SK-N-SH treated with all-trans-retinoic acid at 6 μM for 48 hours (cell line): ENCODE results near the gene PRR5L.

Source experiments
- ATAC-seq: fragments of 200-7000 bp; cut with Tn5 transposase; 3 replicates; pipeline ENCODE4 v1.9.1; 2020; ENCODE audit warnings: mild to moderate bottlenecking, moderate library complexity
- ARNTL ChIP-seq: fragments of 450-650 bp; formaldehyde crosslinking; IDR thresholded peaks from 2 replicates; pipeline ENCODE4 v1.5.0; 2020; ENCODE audit warnings: low read depth, mild to moderate bottlenecking, moderate library complexity, borderline replicate concordance
- BACH2 ChIP-seq: fragments of 250-450 bp; sonication (Bioruptor Pico); IDR thresholded peaks from 2 replicates; pipeline ENCODE4 v1.9.0; 2021; ENCODE audit warnings: mild to moderate bottlenecking, borderline replicate concordance
- CSDC2 ChIP-seq: fragments of 250-450 bp; sonication (Bioruptor Pico); IDR thresholded peaks from 2 replicates; pipeline ENCODE4 v1.5.0; 2020; ENCODE audit warnings: mild to moderate bottlenecking, moderate library complexity
- GLIS3 ChIP-seq: fragments of 250-450 bp; sonication (Bioruptor Pico); IDR thresholded peaks from 2 replicates; pipeline ENCODE4 v1.5.0; 2020; ENCODE audit warnings: mild to moderate bottlenecking, moderate library complexity
- ISL1 ChIP-seq: fragments of 250-450 bp; sonication (Bioruptor Pico); IDR thresholded peaks from 2 replicates; pipeline ENCODE4 v2.1.2; 2022; ENCODE audit warnings: mild to moderate bottlenecking, moderate library complexity
- OSR1 ChIP-seq: fragments of 250-450 bp; sonication (Bioruptor Pico); IDR thresholded peaks from 2 replicates; pipeline ENCODE4 v1.8.0; 2022; ENCODE audit warnings: moderate library complexity, mild to moderate bottlenecking, inconsistent platforms
- PPARA ChIP-seq: fragments of 250-450 bp; sonication (Bioruptor Pico); IDR thresholded peaks from 2 replicates; pipeline ENCODE4 v1.5.0; 2020; ENCODE audit warnings: mild to moderate bottlenecking, borderline replicate concordance
- RARB ChIP-seq: fragments of 250-450 bp; sonication (Bioruptor Pico); IDR thresholded peaks from 2 replicates; pipeline ENCODE4 v1.8.0; 2021; ENCODE audit warnings: mild to moderate bottlenecking, moderate library complexity
- SNAI2 ChIP-seq: fragments of 250-450 bp; sonication (Bioruptor Pico); IDR thresholded peaks from 2 replicates; pipeline ENCODE4 v1.5.0; 2020; ENCODE audit warnings: mild to moderate bottlenecking, moderate library complexity
- TCF4 ChIP-seq: fragments of 250-450 bp; sonication (Bioruptor Pico); IDR thresholded peaks from 2 replicates; pipeline ENCODE4 v1.8.0; 2021; ENCODE audit warnings: mild to moderate bottlenecking, moderate library complexity, borderline replicate concordance
- TOX ChIP-seq: fragments of 250-450 bp; sonication (Bioruptor Pico); IDR thresholded peaks from 2 replicates; pipeline ENCODE4 v1.8.0; 2021; ENCODE audit warnings: mild to moderate bottlenecking, moderate library complexity, borderline replicate concordance
- ZC3H10 ChIP-seq: fragments of 250-450 bp; sonication (Bioruptor Pico); IDR thresholded peaks from 2 replicates; pipeline ENCODE4 v1.5.1; 2021; ENCODE audit warnings: mild to moderate bottlenecking, moderate library complexity
- ZFP3 ChIP-seq: fragments of 250-450 bp; sonication (Bioruptor Pico); IDR thresholded peaks from 2 replicates; pipeline ENCODE4 v1.5.0; 2020; ENCODE audit warnings: mild to moderate bottlenecking, moderate library complexity
- ZFP30 ChIP-seq: fragments of 450-650 bp; formaldehyde crosslinking; IDR thresholded peaks from 2 replicates; pipeline ENCODE4 v1.5.0; 2022; ENCODE audit warnings: mild to moderate bottlenecking, moderate library complexity
- ZNF565 ChIP-seq: fragments of 450-650 bp; formaldehyde crosslinking; conservative IDR thresholded peaks from 2 replicates; pipeline ENCODE4 v1.5.0; 2020; ENCODE audit warnings: low read depth, mild to moderate bottlenecking, moderate library complexity
- ZNF70 ChIP-seq: fragments of 450-650 bp; formaldehyde crosslinking; IDR thresholded peaks from 2 replicates; pipeline ENCODE4 v1.5.0; 2020; ENCODE audit warnings: mild to moderate bottlenecking, moderate library complexity
- ZNF8 ChIP-seq: fragments of 450-650 bp; formaldehyde crosslinking; IDR thresholded peaks from 2 replicates; pipeline ENCODE4 v1.5.0; 2020; ENCODE audit warnings: mild to moderate bottlenecking, moderate library complexity
- TF ChIP-seq, protein P1 (sequence below): fragments of 250-450 bp; sonication (Bioruptor Pico); IDR thresholded peaks from 2 replicates; pipeline ENCODE4 v1.5.1; 2021; ENCODE audit warnings: mild to moderate bottlenecking, moderate library complexity
- TF ChIP-seq, protein P2 (sequence below): fragments of 250-450 bp; sonication (Bioruptor Pico); IDR thresholded peaks from 2 replicates; pipeline ENCODE4 v1.8.0; 2020; ENCODE audit warnings: mild to moderate bottlenecking, moderate library complexity, borderline replicate concordance
- TF ChIP-seq, protein P3 (sequence below): fragments of 250-450 bp; sonication (Bioruptor Pico); IDR thresholded peaks from 2 replicates; pipeline ENCODE4 v1.8.0; 2021; ENCODE audit warnings: low read depth, mild to moderate bottlenecking, moderate library complexity, borderline replicate concordance
- TF ChIP-seq, protein P4 (sequence below): fragments of 250-450 bp; sonication (Bioruptor Pico); IDR thresholded peaks from 2 replicates; pipeline ENCODE4 v1.5.1; 2020; ENCODE audit warnings: low read depth, mild to moderate bottlenecking, moderate library complexity
- TF ChIP-seq, protein P5 (sequence below): fragments of 250-450 bp; sonication (Bioruptor Pico); IDR thresholded peaks from 2 replicates; pipeline ENCODE4 v1.5.0; 2020; ENCODE audit warnings: mild to moderate bottlenecking, moderate library complexity

Gene PRR5L

DNA sequence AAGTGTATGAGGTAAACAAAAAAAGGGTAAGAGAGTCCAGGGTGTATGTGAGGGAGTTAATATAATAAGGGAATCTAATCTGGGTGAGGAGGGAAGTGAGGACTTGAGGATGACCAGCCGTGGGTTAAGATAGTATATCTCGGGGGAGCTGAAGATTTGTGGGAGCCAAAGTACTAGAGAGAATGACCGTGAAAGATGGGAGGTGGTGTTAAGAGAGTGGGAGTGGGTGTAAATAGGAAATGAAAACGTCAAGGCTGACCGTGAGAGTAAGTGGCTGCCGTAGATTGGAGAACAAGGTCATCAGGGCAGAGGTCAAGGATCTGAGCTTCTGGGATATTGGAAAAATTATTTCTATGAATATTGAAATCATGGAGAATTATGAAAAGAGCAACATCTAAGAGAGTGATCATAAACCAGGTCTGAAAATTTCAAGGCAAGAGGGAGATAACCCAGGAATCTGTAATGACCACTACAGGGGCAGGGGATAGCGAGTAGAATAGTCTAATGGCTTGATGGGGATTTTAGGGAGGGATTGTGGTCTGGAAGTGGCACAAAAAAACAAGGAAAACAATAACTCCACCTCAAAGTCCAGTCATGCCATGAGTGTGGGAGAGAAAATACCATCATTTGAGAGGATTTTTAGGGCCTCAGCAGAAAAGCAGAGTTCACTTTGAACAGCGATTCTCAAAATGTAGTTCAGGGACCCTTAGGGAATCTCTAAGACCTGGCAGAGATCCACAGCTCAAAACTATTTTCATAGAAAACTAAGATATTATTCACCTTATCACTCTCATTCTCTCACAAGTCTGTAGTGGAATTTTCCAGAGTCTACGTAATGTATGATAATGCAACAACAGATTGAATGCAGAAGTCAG is 72.0 kb downstream of the PRR5L start:
- no peak for TF ChIP-seq TOX
- TF ChIP-seq, protein P1, sequence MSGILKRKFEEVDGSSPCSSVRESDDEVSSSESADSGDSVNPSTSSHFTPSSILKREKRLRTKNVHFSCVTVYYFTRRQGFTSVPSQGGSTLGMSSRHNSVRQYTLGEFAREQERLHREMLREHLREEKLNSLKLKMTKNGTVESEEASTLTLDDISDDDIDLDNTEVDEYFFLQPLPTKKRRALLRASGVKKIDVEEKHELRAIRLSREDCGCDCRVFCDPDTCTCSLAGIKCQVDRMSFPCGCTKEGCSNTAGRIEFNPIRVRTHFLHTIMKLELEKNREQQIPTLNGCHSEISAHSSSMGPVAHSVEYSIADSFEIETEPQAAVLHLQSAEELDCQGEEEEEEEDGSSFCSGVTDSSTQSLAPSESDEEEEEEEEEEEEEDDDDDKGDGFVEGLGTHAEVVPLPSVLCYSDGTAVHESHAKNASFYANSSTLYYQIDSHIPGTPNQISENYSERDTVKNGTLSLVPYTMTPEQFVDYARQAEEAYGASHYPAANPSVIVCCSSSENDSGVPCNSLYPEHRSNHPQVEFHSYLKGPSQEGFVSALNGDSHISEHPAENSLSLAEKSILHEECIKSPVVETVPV (CRISPR knock-in tag), result no peak
- no peak for TF ChIP-seq ZNF8
- TF ChIP-seq, protein P2, sequence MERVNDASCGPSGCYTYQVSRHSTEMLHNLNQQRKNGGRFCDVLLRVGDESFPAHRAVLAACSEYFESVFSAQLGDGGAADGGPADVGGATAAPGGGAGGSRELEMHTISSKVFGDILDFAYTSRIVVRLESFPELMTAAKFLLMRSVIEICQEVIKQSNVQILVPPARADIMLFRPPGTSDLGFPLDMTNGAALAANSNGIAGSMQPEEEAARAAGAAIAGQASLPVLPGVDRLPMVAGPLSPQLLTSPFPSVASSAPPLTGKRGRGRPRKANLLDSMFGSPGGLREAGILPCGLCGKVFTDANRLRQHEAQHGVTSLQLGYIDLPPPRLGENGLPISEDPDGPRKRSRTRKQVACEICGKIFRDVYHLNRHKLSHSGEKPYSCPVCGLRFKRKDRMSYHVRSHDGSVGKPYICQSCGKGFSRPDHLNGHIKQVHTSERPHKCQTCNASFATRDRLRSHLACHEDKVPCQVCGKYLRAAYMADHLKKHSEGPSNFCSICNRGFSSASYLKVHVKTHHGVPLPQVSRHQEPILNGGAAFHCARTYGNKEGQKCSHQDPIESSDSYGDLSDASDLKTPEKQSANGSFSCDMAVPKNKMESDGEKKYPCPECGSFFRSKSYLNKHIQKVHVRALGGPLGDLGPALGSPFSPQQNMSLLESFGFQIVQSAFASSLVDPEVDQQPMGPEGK, result no peak
- TF ChIP-seq, protein P3, sequence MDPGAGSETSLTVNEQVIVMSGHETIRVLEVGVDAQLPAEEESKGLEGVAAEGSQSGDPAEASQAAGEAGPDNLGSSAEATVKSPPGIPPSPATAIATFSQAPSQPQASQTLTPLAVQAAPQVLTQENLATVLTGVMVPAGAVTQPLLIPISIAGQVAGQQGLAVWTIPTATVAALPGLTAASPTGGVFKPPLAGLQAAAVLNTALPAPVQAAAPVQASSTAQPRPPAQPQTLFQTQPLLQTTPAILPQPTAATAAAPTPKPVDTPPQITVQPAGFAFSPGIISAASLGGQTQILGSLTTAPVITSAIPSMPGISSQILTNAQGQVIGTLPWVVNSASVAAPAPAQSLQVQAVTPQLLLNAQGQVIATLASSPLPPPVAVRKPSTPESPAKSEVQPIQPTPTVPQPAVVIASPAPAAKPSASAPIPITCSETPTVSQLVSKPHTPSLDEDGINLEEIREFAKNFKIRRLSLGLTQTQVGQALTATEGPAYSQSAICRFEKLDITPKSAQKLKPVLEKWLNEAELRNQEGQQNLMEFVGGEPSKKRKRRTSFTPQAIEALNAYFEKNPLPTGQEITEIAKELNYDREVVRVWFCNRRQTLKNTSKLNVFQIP (CRISPR knock-in tag), result no peak
- TF ChIP-seq ZC3H10 (CRISPR knock-in tag), result no peak
- TF ChIP-seq ZFP30 (CRISPR knock-in tag), result no peak
- no peak for TF ChIP-seq ZFP3 (CRISPR knock-in tag)
- no peak for TF ChIP-seq SNAI2 (CRISPR knock-in tag)
- no peak for TF ChIP-seq TCF4
- TF ChIP-seq, protein P4, sequence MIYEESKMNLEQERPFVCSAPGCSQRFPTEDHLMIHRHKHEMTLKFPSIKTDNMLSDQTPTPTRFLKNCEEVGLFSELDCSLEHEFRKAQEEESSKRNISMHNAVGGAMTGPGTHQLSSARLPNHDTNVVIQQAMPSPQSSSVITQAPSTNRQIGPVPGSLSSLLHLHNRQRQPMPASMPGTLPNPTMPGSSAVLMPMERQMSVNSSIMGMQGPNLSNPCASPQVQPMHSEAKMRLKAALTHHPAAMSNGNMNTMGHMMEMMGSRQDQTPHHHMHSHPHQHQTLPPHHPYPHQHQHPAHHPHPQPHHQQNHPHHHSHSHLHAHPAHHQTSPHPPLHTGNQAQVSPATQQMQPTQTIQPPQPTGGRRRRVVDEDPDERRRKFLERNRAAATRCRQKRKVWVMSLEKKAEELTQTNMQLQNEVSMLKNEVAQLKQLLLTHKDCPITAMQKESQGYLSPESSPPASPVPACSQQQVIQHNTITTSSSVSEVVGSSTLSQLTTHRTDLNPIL (CRISPR knock-in tag), result no peak
- no peak for TF ChIP-seq RARB
- TF ChIP-seq GLIS3, result no peak
- TF ChIP-seq, protein P5, sequence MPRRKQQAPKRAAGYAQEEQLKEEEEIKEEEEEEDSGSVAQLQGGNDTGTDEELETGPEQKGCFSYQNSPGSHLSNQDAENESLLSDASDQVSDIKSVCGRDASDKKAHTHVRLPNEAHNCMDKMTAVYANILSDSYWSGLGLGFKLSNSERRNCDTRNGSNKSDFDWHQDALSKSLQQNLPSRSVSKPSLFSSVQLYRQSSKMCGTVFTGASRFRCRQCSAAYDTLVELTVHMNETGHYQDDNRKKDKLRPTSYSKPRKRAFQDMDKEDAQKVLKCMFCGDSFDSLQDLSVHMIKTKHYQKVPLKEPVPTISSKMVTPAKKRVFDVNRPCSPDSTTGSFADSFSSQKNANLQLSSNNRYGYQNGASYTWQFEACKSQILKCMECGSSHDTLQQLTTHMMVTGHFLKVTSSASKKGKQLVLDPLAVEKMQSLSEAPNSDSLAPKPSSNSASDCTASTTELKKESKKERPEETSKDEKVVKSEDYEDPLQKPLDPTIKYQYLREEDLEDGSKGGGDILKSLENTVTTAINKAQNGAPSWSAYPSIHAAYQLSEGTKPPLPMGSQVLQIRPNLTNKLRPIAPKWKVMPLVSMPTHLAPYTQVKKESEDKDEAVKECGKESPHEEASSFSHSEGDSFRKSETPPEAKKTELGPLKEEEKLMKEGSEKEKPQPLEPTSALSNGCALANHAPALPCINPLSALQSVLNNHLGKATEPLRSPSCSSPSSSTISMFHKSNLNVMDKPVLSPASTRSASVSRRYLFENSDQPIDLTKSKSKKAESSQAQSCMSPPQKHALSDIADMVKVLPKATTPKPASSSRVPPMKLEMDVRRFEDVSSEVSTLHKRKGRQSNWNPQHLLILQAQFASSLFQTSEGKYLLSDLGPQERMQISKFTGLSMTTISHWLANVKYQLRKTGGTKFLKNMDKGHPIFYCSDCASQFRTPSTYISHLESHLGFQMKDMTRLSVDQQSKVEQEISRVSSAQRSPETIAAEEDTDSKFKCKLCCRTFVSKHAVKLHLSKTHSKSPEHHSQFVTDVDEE (CRISPR knock-in tag), result no peak
- no peak for TF ChIP-seq OSR1
- no peak for TF ChIP-seq CSDC2 (CRISPR knock-in tag)
- no peak for TF ChIP-seq ZNF565 (CRISPR knock-in tag)
- no peak for TF ChIP-seq PPARA
- TF ChIP-seq ISL1, result no peak
- no peak for ATAC-seq

DNA sequence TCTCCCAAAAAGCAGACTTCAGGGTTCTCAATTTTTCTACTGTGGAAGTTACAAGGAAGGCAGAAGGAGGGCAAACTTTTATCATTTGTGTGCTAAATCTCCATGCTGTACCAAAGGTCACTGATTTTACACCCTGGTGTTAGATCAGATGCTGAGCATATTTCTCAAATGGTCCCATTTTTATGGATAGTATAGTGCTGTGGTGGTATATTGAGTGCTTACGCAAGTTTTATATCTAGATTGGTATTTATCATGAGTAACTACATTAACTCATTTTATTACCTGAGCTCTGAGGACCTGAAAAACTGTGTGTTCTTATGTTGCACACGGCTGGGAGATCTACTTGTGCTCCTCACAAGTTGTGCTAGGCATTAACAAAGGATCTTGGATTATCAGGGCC is 75.1 kb downstream of the PRR5L start:
- no peak for TF ChIP-seq ZNF70 (CRISPR knock-in tag)
- no peak for TF ChIP-seq ZNF8
- TF ChIP-seq OSR1, result no peak
- no peak for TF ChIP-seq ZFP3 (CRISPR knock-in tag)
- no peak for TF ChIP-seq BACH2 (CRISPR knock-in tag)
- TF ChIP-seq ZNF565 (CRISPR knock-in tag), result no peak
- no peak for TF ChIP-seq ZFP30 (CRISPR knock-in tag)
- TF ChIP-seq GLIS3, result no peak
- ATAC-seq, result no peak

DNA sequence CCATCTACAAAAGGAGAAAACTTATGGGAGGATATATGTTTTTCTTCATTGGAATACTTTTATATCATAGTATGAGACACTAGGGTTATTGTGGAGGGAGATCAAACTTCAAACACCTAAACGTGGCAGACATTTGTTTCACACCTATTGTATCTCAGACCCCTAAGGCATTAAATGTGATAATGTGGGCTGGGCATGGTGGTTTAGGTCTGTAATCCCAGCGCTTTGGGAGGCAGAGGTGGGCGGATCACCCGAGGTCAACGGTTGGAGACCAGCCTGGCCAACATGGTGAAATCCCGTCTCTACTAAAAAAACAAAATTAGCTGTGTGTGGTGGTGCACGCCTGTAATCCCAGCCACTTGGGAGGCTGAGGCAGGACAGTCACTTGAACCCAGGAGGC is 75.5 kb downstream of the PRR5L start:
- TF ChIP-seq OSR1, result no peak
- TF ChIP-seq TOX, result no peak
- no peak for TF ChIP-seq CSDC2 (CRISPR knock-in tag)
- TF ChIP-seq ISL1, result no peak
- TF ChIP-seq, protein P1 (CRISPR knock-in tag), result no peak
- TF ChIP-seq ZC3H10 (CRISPR knock-in tag), result no peak
- no peak for TF ChIP-seq RARB
- no peak for TF ChIP-seq ZFP3 (CRISPR knock-in tag)
- TF ChIP-seq BACH2 (CRISPR knock-in tag), result no peak
- TF ChIP-seq ZFP30 (CRISPR knock-in tag), result no peak
- TF ChIP-seq ARNTL, result no peak
- TF ChIP-seq SNAI2 (CRISPR knock-in tag), result no peak
- TF ChIP-seq, protein P3 (CRISPR knock-in tag), result no peak
- TF ChIP-seq, protein P2, result no peak
- TF ChIP-seq ZNF70 (CRISPR knock-in tag), result no peak
- ATAC-seq, result no peak
